D721Med (cell line): ENCODE data around the gene KMT5C.

Experiments
- DNase-seq: peaks from one replicate; pipeline ENCODE4 v3.0.0; 2011; ENCODE audit warnings: low spot score; ENCODE audit not compliant: insufficient read length
- FAIRE-seq: peaks from 2 replicates; lab custom pipeline; 2011; peaks lifted over from hg19 to GRCh38; lab: Jason Lieb, UNC
- TF ChIP-seq, protein P1 (sequence below): IDR thresholded peaks from 2 replicates; pipeline ENCODE4 v1.5.1; 2012; ENCODE audit warnings: mild to moderate bottlenecking, control low read depth; ENCODE audit not compliant: insufficient read depth; ENCODE audit errors: missing control alignments

Gene KMT5C

GRCh38 chr19:55365245-55365644 lies 25.6 kb downstream of the KMT5C start:
- FAIRE-seq (no peak), DNase-seq (no peak)
- TF ChIP-seq, protein P1, sequence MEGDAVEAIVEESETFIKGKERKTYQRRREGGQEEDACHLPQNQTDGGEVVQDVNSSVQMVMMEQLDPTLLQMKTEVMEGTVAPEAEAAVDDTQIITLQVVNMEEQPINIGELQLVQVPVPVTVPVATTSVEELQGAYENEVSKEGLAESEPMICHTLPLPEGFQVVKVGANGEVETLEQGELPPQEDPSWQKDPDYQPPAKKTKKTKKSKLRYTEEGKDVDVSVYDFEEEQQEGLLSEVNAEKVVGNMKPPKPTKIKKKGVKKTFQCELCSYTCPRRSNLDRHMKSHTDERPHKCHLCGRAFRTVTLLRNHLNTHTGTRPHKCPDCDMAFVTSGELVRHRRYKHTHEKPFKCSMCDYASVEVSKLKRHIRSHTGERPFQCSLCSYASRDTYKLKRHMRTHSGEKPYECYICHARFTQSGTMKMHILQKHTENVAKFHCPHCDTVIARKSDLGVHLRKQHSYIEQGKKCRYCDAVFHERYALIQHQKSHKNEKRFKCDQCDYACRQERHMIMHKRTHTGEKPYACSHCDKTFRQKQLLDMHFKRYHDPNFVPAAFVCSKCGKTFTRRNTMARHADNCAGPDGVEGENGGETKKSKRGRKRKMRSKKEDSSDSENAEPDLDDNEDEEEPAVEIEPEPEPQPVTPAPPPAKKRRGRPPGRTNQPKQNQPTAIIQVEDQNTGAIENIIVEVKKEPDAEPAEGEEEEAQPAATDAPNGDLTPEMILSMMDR: no peak

GRCh38 chr19:55365964-55366363 lies 26.3 kb downstream of the KMT5C start:
- TF ChIP-seq, protein P1: no peak
- DNase-seq (no peak), FAIRE-seq (no peak)

- TF ChIP-seq, protein P1: no peak
- DNase-seq: no peak
- no peak for FAIRE-seq
Measured at GRCh38 chr19:55366790-55367189, 27.1 kb downstream of the KMT5C start.

- DNase-seq: no peak
- TF ChIP-seq, protein P1: no peak
- no peak for FAIRE-seq
Measured at GRCh38 chr19:55368106-55368505, 28.4 kb downstream of the KMT5C start.

GRCh38 chr19:55368701-55369563 lies 29.3 kb downstream of the KMT5C start:
- FAIRE-seq (no peak), DNase-seq (no peak)
- TF ChIP-seq, protein P1: no peak

DNA sequence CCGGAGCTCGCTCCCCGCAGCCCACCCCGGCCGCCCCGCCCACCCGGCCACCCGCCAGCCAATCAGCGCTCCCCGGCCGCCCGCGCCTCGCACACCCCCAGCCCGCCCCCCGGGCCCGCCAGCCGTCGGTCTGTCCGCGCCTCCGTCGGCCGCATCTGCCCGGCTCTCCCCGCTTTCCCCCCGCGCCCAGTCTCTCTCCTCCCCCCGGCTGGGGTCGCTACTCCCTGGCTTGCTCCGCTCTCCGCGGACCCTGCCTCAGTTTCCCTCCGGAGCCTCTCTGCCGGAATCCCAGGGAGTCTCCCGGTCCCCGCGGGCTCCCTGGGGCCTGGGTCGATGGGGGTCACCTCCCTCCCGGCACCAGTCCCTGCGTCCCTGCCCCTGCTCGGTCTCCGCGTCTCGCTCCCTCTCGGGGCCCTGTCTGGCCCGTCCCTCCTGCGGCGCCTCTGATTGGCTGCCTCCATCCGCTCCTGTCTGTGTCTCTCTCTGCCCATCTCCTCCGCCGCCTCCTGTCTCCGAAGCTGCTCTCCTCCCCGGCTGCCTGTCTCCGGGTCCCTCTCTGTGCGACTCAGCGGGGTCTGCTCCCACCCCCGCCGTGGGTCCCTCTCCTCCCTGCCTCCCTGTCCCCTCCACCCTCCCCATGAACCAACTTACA lies 30.1 kb downstream of the KMT5C start:
- no peak for FAIRE-seq
- DNase-seq: peak; percentile 93
- TF ChIP-seq, protein P1: no peak
